WTC11 (cell line): ENCODE measurements around the gene KRT33A. TPM values are rescaled to one million over a fixed set of nuclear protein-coding genes. Genes with fewer than 3 reads are reported as not detected.
"Not testable (repeated sequence)": the region's sequence is repeated elsewhere in the genome, so short reads cannot be mapped to it uniquely, and the experiment has no call there.

Source experiments
- ATAC-seq: fragments of 200-7000 bp; cut with Tn5 transposase; 2 replicates; pipeline ENCODE4 v1.10.0; 2021; ENCODE audit warnings: mild to moderate bottlenecking, moderate library complexity
- Bru-seq: library from RNA; stranded (reverse); fragments of 400-500 nt; gene quantifications from one replicate; lab custom pipeline; 2021; lab: Mats Ljungman, UMichigan
- CTCF ChIA-PET: fragments of 300-600 bp; sonication (Branson Sonifier 250); formaldehyde crosslinking; loops from one replicate; lab custom pipeline; 2021; ENCODE audit warnings: antibody characterized with exemption; lab: Charles Lee
- POLR2A ChIA-PET: fragments of 350-600 bp; sonication (Branson Sonifier 250); formaldehyde crosslinking; loops from one replicate; lab custom pipeline; 2021; ENCODE audit warnings: antibody characterized with exemption; lab: Charles Lee
- DNase-seq: peaks from one replicate; pipeline ENCODE4 v3.0.0; 2021; ENCODE audit warnings: low spot score
- H3K27ac Mint-ChIP-seq: 2 replicates; pipeline ENCODE4 v1.8.0; 2021; ENCODE audit warnings: mixed read lengths
- H3K27me3 Mint-ChIP-seq: 2 replicates; pipeline ENCODE4 v1.8.0; 2021; ENCODE audit warnings: low read depth, mild to moderate bottlenecking, moderate library complexity, mixed read lengths
- H3K36me3 Mint-ChIP-seq: 2 replicates; pipeline ENCODE4 v1.8.0; 2021; ENCODE audit warnings: mixed read lengths
- H3K4me1 Mint-ChIP-seq: 2 replicates; pipeline ENCODE4 v1.8.0; 2022; ENCODE audit warnings: mixed read lengths
- H3K4me3 Mint-ChIP-seq: 2 replicates; pipeline ENCODE4 v1.8.0; 2021; ENCODE audit warnings: mild to moderate bottlenecking, moderate library complexity, mixed read lengths
- H3K9me3 Mint-ChIP-seq: 2 replicates; pipeline ENCODE4 v1.8.0; 2021; ENCODE audit warnings: mixed read lengths
- ATF6 ChIP-seq: sonication (generic); formaldehyde crosslinking; IDR thresholded peaks from 2 replicates; pipeline ENCODE4 v1.8.1; 2023; ENCODE audit warnings: mild to moderate bottlenecking, missing genetic modification reagents
- CDX4 ChIP-seq: fragments of 250-450 bp; sonication (Bioruptor Pico); IDR thresholded peaks from 2 replicates; pipeline ENCODE4 v1.9.0; 2021; ENCODE audit warnings: moderate library complexity, mild to moderate bottlenecking, inconsistent platforms, borderline replicate concordance
- FOXJ3 ChIP-seq: sonication (generic); formaldehyde crosslinking; IDR thresholded peaks from 2 replicates; pipeline ENCODE4 v1.9.0; 2021; ENCODE audit warnings: missing genetic modification reagents, mild to moderate bottlenecking, borderline replicate concordance
- FOXP4 ChIP-seq: sonication (generic); formaldehyde crosslinking; IDR thresholded peaks from 2 replicates; pipeline ENCODE4 v1.8.0; 2022; ENCODE audit warnings: mild to moderate bottlenecking, missing genetic modification reagents
- KAT7 ChIP-seq: sonication (generic); formaldehyde crosslinking; IDR thresholded peaks from 2 replicates; pipeline ENCODE4 v1.8.1; 2023; ENCODE audit warnings: missing genetic modification reagents, mild to moderate bottlenecking, borderline replicate concordance
- MAX ChIP-seq: sonication (generic); formaldehyde crosslinking; IDR thresholded peaks from 2 replicates; pipeline ENCODE4 v1.8.0; 2022; ENCODE audit warnings: mild to moderate bottlenecking, missing genetic modification reagents
- NFE2L1 ChIP-seq: sonication (generic); formaldehyde crosslinking; IDR thresholded peaks from 2 replicates; pipeline ENCODE4 v1.8.1; 2023; ENCODE audit warnings: missing genetic modification reagents
- NFYB ChIP-seq: sonication (generic); formaldehyde crosslinking; conservative IDR thresholded peaks from 2 replicates; pipeline ENCODE4 v1.8.0; 2022; ENCODE audit warnings: low read depth, missing genetic modification reagents
- PREB ChIP-seq: sonication (generic); formaldehyde crosslinking; IDR thresholded peaks from 2 replicates; pipeline ENCODE4 v1.8.1; 2022; ENCODE audit warnings: mild to moderate bottlenecking, missing genetic modification reagents, moderate library complexity, borderline replicate concordance
- RELA ChIP-seq: sonication (generic); formaldehyde crosslinking; IDR thresholded peaks from 2 replicates; pipeline ENCODE4 v1.8.1; 2022; ENCODE audit warnings: missing genetic modification reagents, mild to moderate bottlenecking, borderline replicate concordance
- SMAD3 ChIP-seq: sonication (generic); formaldehyde crosslinking; IDR thresholded peaks from 2 replicates; pipeline ENCODE4 v1.8.0; 2022; ENCODE audit warnings: missing genetic modification reagents, mild to moderate bottlenecking, borderline replicate concordance
- SMAD4 ChIP-seq: sonication (generic); formaldehyde crosslinking; IDR thresholded peaks from 2 replicates; pipeline ENCODE4 v1.8.0; 2022; ENCODE audit warnings: mild to moderate bottlenecking, missing genetic modification reagents
- TEAD4 ChIP-seq: sonication (generic); formaldehyde crosslinking; IDR thresholded peaks from 2 replicates; pipeline ENCODE4 v1.8.0; 2022; ENCODE audit warnings: mild to moderate bottlenecking, missing genetic modification reagents
- ZNF423 ChIP-seq: fragments of 250-450 bp; sonication (Bioruptor Pico); IDR thresholded peaks from 2 replicates; pipeline ENCODE4 v2.1.2; 2022; ENCODE audit warnings: mild to moderate bottlenecking, moderate library complexity
- ZNF512 ChIP-seq: sonication (generic); formaldehyde crosslinking; IDR thresholded peaks from 2 replicates; pipeline ENCODE4 v1.8.1; 2022; ENCODE audit warnings: missing genetic modification reagents, borderline replicate concordance
- long read RNA-seq, 3 experiments: library from RNA in 1 of 3; library from capped mRNA in 1 of 3; library from polyadenylated mRNA in 1 of 3; unstranded in 2 of 3; stranded (forward) in 1 of 3; transcript quantifications; one replicate each; pipeline ENCODE4 v2.0.0, GENCODE V29; 2021
- total RNA-seq: library from RNA; stranded (reverse); gene quantifications from 3 replicates; pipeline ENCODE4 v1.2.3, GENCODE V29; 2021
- TF ChIP-seq, protein P1 (sequence below): sonication (generic); formaldehyde crosslinking; IDR thresholded peaks from 2 replicates; pipeline ENCODE4 v1.8.0; 2022; ENCODE audit warnings: mild to moderate bottlenecking, missing genetic modification reagents
- TF ChIP-seq, protein P2 (sequence below): sonication (generic); formaldehyde crosslinking; conservative IDR thresholded peaks from 2 replicates; pipeline ENCODE4 v1.8.1; 2022; ENCODE audit warnings: mild to moderate bottlenecking, missing genetic modification reagents

KRT33A gene
- not detected in 3 replicates for total RNA-seq
- Bru-seq, nascent RNA: not detected
- long read RNA-seq, experiment 1: 0 reads
- long read RNA-seq, experiment 2: 0 reads
- long read RNA-seq, experiment 3: 0 reads

- H3K27ac Mint-ChIP-seq, H3K27me3 Mint-ChIP-seq, ATAC-seq, H3K9me3 Mint-ChIP-seq, H3K36me3 Mint-ChIP-seq, H3K4me3 Mint-ChIP-seq, POLR2A ChIA-PET, H3K4me1 Mint-ChIP-seq, DNase-seq: not testable (repeated sequence)
- CTCF ChIA-PET: interaction anchor here (0.8 to 1.9 kb wide), 4 partner anchors 67 to 312 kb away, joined by 3 to 4 read pairs (median 4); no protein-coding TSS in a partner anchor
These were observed at the start of gene KRT33A for GRCh38 chr17:41350381-41350878. KRT33A (minus strand) TSS chr17:41350828; CDS start chr17:41350767, 61 bp downstream.

GRCh38 chr17:41396996-41397660, 46.5 kb upstream of the KRT33A start, which contains the start of gene KRT31:
KRT31 (minus strand) TSS chr17:41397608; CDS start chr17:41397539, 69 bp downstream.
- Mint-ChIP-seq H3K9me3 (no peaks in the 10 kb centered on the region), H3K4me3 (no peak within 1 kb of the TSS), H3K27me3 (no peaks in the 10 kb centered on the region), H3K27ac (no peak within 1 kb of the TSS), H3K36me3 (no peaks in the 10 kb centered on the region), H3K4me1 (no peaks in the 10 kb centered on the region)
- ATAC-seq (no peak), DNase-seq (no peak)
- CTCF ChIA-PET: interaction anchor here (2.0 kb wide), 1 partner anchor 20 kb away, joined by 8 read pairs; no protein-coding TSS in a partner anchor
- TF ChIP-seq, protein P1, sequence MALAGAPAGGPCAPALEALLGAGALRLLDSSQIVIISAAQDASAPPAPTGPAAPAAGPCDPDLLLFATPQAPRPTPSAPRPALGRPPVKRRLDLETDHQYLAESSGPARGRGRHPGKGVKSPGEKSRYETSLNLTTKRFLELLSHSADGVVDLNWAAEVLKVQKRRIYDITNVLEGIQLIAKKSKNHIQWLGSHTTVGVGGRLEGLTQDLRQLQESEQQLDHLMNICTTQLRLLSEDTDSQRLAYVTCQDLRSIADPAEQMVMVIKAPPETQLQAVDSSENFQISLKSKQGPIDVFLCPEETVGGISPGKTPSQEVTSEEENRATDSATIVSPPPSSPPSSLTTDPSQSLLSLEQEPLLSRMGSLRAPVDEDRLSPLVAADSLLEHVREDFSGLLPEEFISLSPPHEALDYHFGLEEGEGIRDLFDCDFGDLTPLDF (CRISPR knock-in tag): no peak
- TF ChIP-seq MAX (no peak), NFYB (CRISPR knock-in tag) (no peak), ZNF512 (CRISPR knock-in tag) (no peak), NFE2L1 (CRISPR knock-in tag) (no peak), SMAD4 (CRISPR knock-in tag) (no peak), CDX4 (no peak), FOXP4 (CRISPR knock-in tag) (no peak), ZNF423 (CRISPR knock-in tag) (no peak), FOXJ3 (CRISPR knock-in tag) (no peak), RELA (CRISPR knock-in tag) (no peak), TEAD4 (CRISPR knock-in tag) (no peak), KAT7 (CRISPR knock-in tag) (no peak), SMAD3 (CRISPR knock-in tag) (no peak), ATF6 (no peak), PREB (no peak)
- TF ChIP-seq, protein P2, sequence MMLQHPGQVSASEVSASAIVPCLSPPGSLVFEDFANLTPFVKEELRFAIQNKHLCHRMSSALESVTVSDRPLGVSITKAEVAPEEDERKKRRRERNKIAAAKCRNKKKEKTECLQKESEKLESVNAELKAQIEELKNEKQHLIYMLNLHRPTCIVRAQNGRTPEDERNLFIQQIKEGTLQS (CRISPR knock-in tag): no peak
- POLR2A ChIA-PET: no interaction called here
